ENCODE data around the gene SLC2A6. TPM values are rescaled to one million over a fixed set of nuclear protein-coding genes. Genes with fewer than 3 reads are reported as not detected.

SLC2A6 gene
- polyA plus RNA-seq, 1 donor, result 1.7 TPM

GRCh38 chr9:133445293-133445969 lies 33.5 kb downstream of the SLC2A6 start:
- Histone ChIP-seq H3K36me3 (ENCODE audit: control insufficient read depth, insufficient read depth, low read length) (no peaks in the 10 kb centered on the region), H3K9me3 (ENCODE audit: control insufficient read depth, low read depth, low read length) (no peaks in the 10 kb centered on the region), H3K27me3 (ENCODE audit: control insufficient read depth, insufficient read depth, low read length) (no peaks in the 10 kb centered on the region), H3K4me1 (ENCODE audit: control insufficient read depth, insufficient read depth, low read length) (no peaks in the 10 kb centered on the region), H3K4me3 (ENCODE audit: low read length) (no peak overlapping the region), H3K27ac (ENCODE audit: low read length) (no peak overlapping the region)
- no peak for DNase-seq
- no CpG with 5 or more reads among the region's 23 CpGs for WGBS (ENCODE audit: insufficient coverage, low lambda C conversion rate)

GRCh38 chr9:133443982-133444381 lies 34.9 kb downstream of the SLC2A6 start:
- no peaks in the 10 kb centered on the region for H3K9me3 ChIP-seq (ENCODE audit: control insufficient read depth, low read depth, low read length)
- no peaks in the 10 kb centered on the region for H3K4me1 ChIP-seq (ENCODE audit: control insufficient read depth, insufficient read depth, low read length)
- H3K36me3 ChIP-seq (ENCODE audit: control insufficient read depth, insufficient read depth, low read length), result no peaks in the 10 kb centered on the region
- no CpG with 5 or more reads among the region's 8 CpGs for WGBS (ENCODE audit: insufficient coverage, low lambda C conversion rate)
- no peaks in the 10 kb centered on the region for H3K27me3 ChIP-seq (ENCODE audit: control insufficient read depth, insufficient read depth, low read length)
- H3K27ac ChIP-seq (ENCODE audit: low read length), result no peak overlapping the region
- H3K4me3 ChIP-seq (ENCODE audit: low read length), result no peak overlapping the region
- no peak for DNase-seq

GRCh38 chr9:133443248-133443647 lies 35.7 kb downstream of the SLC2A6 start:
- Histone ChIP-seq H3K9me3 (ENCODE audit: control insufficient read depth, low read depth, low read length) (no peaks in the 10 kb centered on the region), H3K27me3 (ENCODE audit: control insufficient read depth, insufficient read depth, low read length) (no peaks in the 10 kb centered on the region), H3K27ac (ENCODE audit: low read length) (no peak overlapping the region), H3K36me3 (ENCODE audit: control insufficient read depth, insufficient read depth, low read length) (no peaks in the 10 kb centered on the region), H3K4me1 (ENCODE audit: control insufficient read depth, insufficient read depth, low read length) (no peaks in the 10 kb centered on the region), H3K4me3 (ENCODE audit: low read length) (no peak overlapping the region)
- no peak for DNase-seq
- no CpG with 5 or more reads among the region's 15 CpGs for WGBS (ENCODE audit: insufficient coverage, low lambda C conversion rate)

GRCh38 chr9:133441571-133441970 lies 37.3 kb downstream of the SLC2A6 start:
- H3K4me1 ChIP-seq (ENCODE audit: control insufficient read depth, insufficient read depth, low read length), result no peaks in the 10 kb centered on the region
- DNase-seq, result no peak
- no peak overlapping the region for H3K27ac ChIP-seq (ENCODE audit: low read length)
- H3K36me3 ChIP-seq (ENCODE audit: control insufficient read depth, insufficient read depth, low read length), result no peaks in the 10 kb centered on the region
- no CpG with 5 or more reads among the region's 5 CpGs for WGBS (ENCODE audit: insufficient coverage, low lambda C conversion rate)
- no peaks in the 10 kb centered on the region for H3K27me3 ChIP-seq (ENCODE audit: control insufficient read depth, insufficient read depth, low read length)
- no peak overlapping the region for H3K4me3 ChIP-seq (ENCODE audit: low read length)
- H3K9me3 ChIP-seq (ENCODE audit: control insufficient read depth, low read depth, low read length), result no peaks in the 10 kb centered on the region

GRCh38 chr9:133440874-133441273 lies 38.0 kb downstream of the SLC2A6 start:
- Histone ChIP-seq H3K9me3 (ENCODE audit: control insufficient read depth, low read depth, low read length) (no peaks in the 10 kb centered on the region), H3K36me3 (ENCODE audit: control insufficient read depth, insufficient read depth, low read length) (no peaks in the 10 kb centered on the region), H3K4me3 (ENCODE audit: low read length) (no peak overlapping the region), H3K4me1 (ENCODE audit: control insufficient read depth, insufficient read depth, low read length) (no peaks in the 10 kb centered on the region), H3K27ac (ENCODE audit: low read length) (no peak overlapping the region), H3K27me3 (ENCODE audit: control insufficient read depth, insufficient read depth, low read length) (no peaks in the 10 kb centered on the region)
- no CpG with 5 or more reads among the region's 12 CpGs for WGBS (ENCODE audit: insufficient coverage, low lambda C conversion rate)
- no peak for DNase-seq

GRCh38 chr9:133439337-133439736 lies 39.6 kb downstream of the SLC2A6 start:
- Histone ChIP-seq H3K27ac (ENCODE audit: low read length) (no peak overlapping the region), H3K4me1 (ENCODE audit: control insufficient read depth, insufficient read depth, low read length) (no peaks in the 10 kb centered on the region)
- 100% methylated on average over 1 of the region's 4 CpGs for WGBS (ENCODE audit: insufficient coverage, low lambda C conversion rate)

GRCh38 chr9:133437753-133438531 lies 41.0 kb downstream of the SLC2A6 start:
- Histone ChIP-seq H3K9me3 (ENCODE audit: control insufficient read depth, low read depth, low read length) (no peaks in the 10 kb centered on the region), H3K27me3 (ENCODE audit: control insufficient read depth, insufficient read depth, low read length) (no peaks in the 10 kb centered on the region), H3K4me1 (ENCODE audit: control insufficient read depth, insufficient read depth, low read length) (no peaks in the 10 kb centered on the region), H3K4me3 (ENCODE audit: low read length) (no peak overlapping the region), H3K27ac (ENCODE audit: low read length) (no peak overlapping the region), H3K36me3 (ENCODE audit: control insufficient read depth, insufficient read depth, low read length) (no peaks in the 10 kb centered on the region)
- DNase-seq, result no peak
- WGBS (ENCODE audit: insufficient coverage, low lambda C conversion rate), result no CpG with 5 or more reads among the region's 20 CpGs

More at GRCh38 chr9:133439337-133439736, 39.6 kb downstream of the SLC2A6 start:
- Histone ChIP-seq H3K36me3 (ENCODE audit: control insufficient read depth, insufficient read depth, low read length) (no peaks in the 10 kb centered on the region), H3K9me3 (ENCODE audit: control insufficient read depth, low read depth, low read length) (no peaks in the 10 kb centered on the region), H3K4me3 (ENCODE audit: low read length) (no peak overlapping the region), H3K27me3 (ENCODE audit: control insufficient read depth, insufficient read depth, low read length) (no peaks in the 10 kb centered on the region)
- DNase-seq, result no peak

- no peak for DNase-seq
- no CpG with 5 or more reads among the region's 16 CpGs for WGBS (ENCODE audit: insufficient coverage, low lambda C conversion rate)
- H3K4me3 ChIP-seq (ENCODE audit: low read length), result no peak overlapping the region
Measured at GRCh38 chr9:133436681-133437080, 42.2 kb downstream of the SLC2A6 start.

GRCh38 chr9:133433351-133433843 lies 45.5 kb downstream of the SLC2A6 start:
- no peak for DNase-seq
- no peaks in the 10 kb centered on the region for H3K4me1 ChIP-seq (ENCODE audit: control insufficient read depth, insufficient read depth, low read length)
- H3K4me3 ChIP-seq (ENCODE audit: low read length), result no peak overlapping the region
- no peaks in the 10 kb centered on the region for H3K9me3 ChIP-seq (ENCODE audit: control insufficient read depth, low read depth, low read length)
- no CpG with 5 or more reads among the region's 11 CpGs for WGBS (ENCODE audit: insufficient coverage, low lambda C conversion rate)
- no peaks in the 10 kb centered on the region for H3K36me3 ChIP-seq (ENCODE audit: control insufficient read depth, insufficient read depth, low read length)
- H3K27me3 ChIP-seq (ENCODE audit: control insufficient read depth, insufficient read depth, low read length), result no peaks in the 10 kb centered on the region
- no peak overlapping the region for H3K27ac ChIP-seq (ENCODE audit: low read length)

More at GRCh38 chr9:133436681-133437080, 42.2 kb downstream of the SLC2A6 start:
- Histone ChIP-seq H3K27me3 (ENCODE audit: control insufficient read depth, insufficient read depth, low read length) (no peaks in the 10 kb centered on the region), H3K4me1 (ENCODE audit: control insufficient read depth, insufficient read depth, low read length) (no peaks in the 10 kb centered on the region), H3K9me3 (ENCODE audit: control insufficient read depth, low read depth, low read length) (no peaks in the 10 kb centered on the region), H3K27ac (ENCODE audit: low read length) (no peak overlapping the region), H3K36me3 (ENCODE audit: control insufficient read depth, insufficient read depth, low read length) (no peaks in the 10 kb centered on the region)

GRCh38 chr9:133430244-133430643 lies 48.7 kb downstream of the SLC2A6 start:
- Histone ChIP-seq H3K27me3 (ENCODE audit: control insufficient read depth, insufficient read depth, low read length) (peaks cover 11% of the 10 kb centered on the region), H3K27ac (ENCODE audit: low read length) (no peak overlapping the region), H3K9me3 (ENCODE audit: control insufficient read depth, low read depth, low read length) (no peaks in the 10 kb centered on the region), H3K4me3 (ENCODE audit: low read length) (no peak overlapping the region), H3K36me3 (ENCODE audit: control insufficient read depth, insufficient read depth, low read length) (no peaks in the 10 kb centered on the region), H3K4me1 (ENCODE audit: control insufficient read depth, insufficient read depth, low read length) (no peaks in the 10 kb centered on the region)
- WGBS (ENCODE audit: insufficient coverage, low lambda C conversion rate), result no CpG with 5 or more reads among the region's 1 CpG
- DNase-seq, result no peak

All from large intestine (tissue), 3 donors.